RWPE1 (cell line): ENCODE results near the gene BCL2L11.

ENCODE experiments used
- CTCF ChIA-PET: fragments of 350-600 bp; sonication (Branson Sonifier 250); formaldehyde crosslinking; extraction: SDS; loops from one replicate; lab custom pipeline; 2021; lab: Yijun Ruan, JAX
- POLR2A ChIA-PET: fragments of 400-600 bp; formaldehyde crosslinking; extraction: SDS; loops from one replicate; lab custom pipeline; 2020; ENCODE audit warnings: antibody characterized with exemption; ENCODE audit not compliant: low non-redundant PET; lab: Yijun Ruan, JAX
- DNase-seq: peaks from one replicate; pipeline ENCODE4 v3.0.0; 2012; ENCODE audit warnings: low spot score
- H3K27ac ChIP-seq: fragments of 450-650 bp; 2 replicates; pipeline ENCODE4 v1.5.1; 2017
- CTCF ChIP-seq: fragments of 450-650 bp; conservative IDR thresholded peaks from 2 replicates; pipeline ENCODE4 v1.5.1; 2017; ENCODE audit warnings: low read depth, mild to moderate bottlenecking

The BCL2L11 gene

GRCh38 chr2:111105926-111106325, 14.8 kb upstream of the BCL2L11 start:
- ChIA-PET POLR2A (no interaction called here), CTCF (no interaction called here)
- no peak for DNase-seq
- H3K27ac ChIP-seq: no peak overlapping the region
- no peak for TF ChIP-seq CTCF

- CTCF ChIA-PET: no interaction called here
- no peak for TF ChIP-seq CTCF
- H3K27ac ChIP-seq: no peak overlapping the region
- POLR2A ChIA-PET: no interaction called here
- no peak for DNase-seq
These were observed 14.0 kb upstream of the BCL2L11 start for GRCh38 chr2:111106706-111107105.

- DNase-seq: peak; percentile 36
- no peak overlapping the region for H3K27ac ChIP-seq
- TF ChIP-seq CTCF: no peak
- POLR2A ChIA-PET: no interaction called here
- CTCF ChIA-PET: interaction anchor here (0.6 kb wide), 1 partner anchor 216 kb away, joined by 3 read pairs; no protein-coding TSS in a partner anchor
These were observed 11.9 kb upstream of the BCL2L11 start for GRCh38 chr2:111108745-111109271.

- POLR2A ChIA-PET: no interaction called here
- CTCF ChIA-PET: no interaction called here
- H3K27ac ChIP-seq: no peak overlapping the region
- DNase-seq: no peak
- TF ChIP-seq CTCF: no peak
These were observed 9.5 kb upstream of the BCL2L11 start for GRCh38 chr2:111111101-111111755.

- POLR2A ChIA-PET: no interaction called here
These were observed 6.9 kb upstream of the BCL2L11 start for GRCh38 chr2:111113838-111114237.

More at GRCh38 chr2:111113838-111114237, 6.9 kb upstream of the BCL2L11 start:
- no peak for TF ChIP-seq CTCF
- no peak for DNase-seq
- H3K27ac ChIP-seq: no peak overlapping the region
- CTCF ChIA-PET: no interaction called here
